ENCODE results near the gene SLC9A7. TPM values are rescaled to one million over a fixed set of nuclear protein-coding genes. Genes with fewer than 3 reads are reported as not detected.

SLC9A7 gene
- total RNA-seq, 1 donor from 2014 or later = 4.4 TPM

GRCh38 chrX:46630141-46630540 is 128.8 kb downstream of the SLC9A7 start:
- no peak for ATAC-seq (ENCODE audit: poor library complexity)
- DNase-seq = no peak
- intact Hi-C loops (cut with DNase I) = no loop called here

DNA sequence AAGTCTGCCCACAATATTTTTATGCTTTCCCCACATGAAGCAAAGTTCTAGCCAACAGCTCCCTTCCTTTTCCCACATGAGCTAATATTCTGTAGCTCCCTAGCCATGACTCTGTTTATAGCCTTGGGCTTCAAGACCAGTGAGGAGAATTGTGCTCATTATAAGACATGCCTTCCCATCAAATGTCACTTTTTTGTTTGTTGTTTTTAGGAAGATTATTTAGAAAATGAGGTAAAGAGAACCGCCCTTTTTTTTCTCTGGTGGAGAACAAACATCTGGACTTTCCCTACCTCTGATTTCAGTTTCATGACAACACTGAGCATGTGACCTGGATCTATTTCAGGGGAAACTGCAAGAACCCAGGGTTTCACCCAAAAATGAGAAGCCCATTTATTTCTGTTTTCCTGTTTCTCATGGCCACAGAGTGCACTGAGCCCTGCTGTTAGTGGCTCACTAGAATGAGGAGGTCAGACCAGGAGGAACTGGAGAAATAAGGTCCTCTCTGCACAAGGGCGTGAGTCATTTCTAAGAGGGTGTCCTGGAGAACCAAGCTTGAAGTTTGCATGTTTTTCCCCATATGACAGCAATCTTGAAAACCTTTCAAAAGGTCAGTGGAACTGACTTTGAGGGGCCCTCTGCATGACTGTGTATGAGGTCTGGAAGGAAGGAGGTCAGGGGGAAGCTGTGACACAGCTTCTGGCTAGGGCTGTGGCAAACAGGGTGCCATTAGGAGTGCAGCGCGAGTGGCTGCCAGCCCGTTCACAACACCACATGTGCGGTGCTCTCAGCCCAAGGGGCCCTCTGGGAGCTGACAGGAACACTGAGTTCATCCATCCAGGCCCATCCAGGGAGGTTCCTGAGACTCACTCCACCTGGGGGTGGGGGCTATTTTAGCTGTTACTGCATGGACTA is 130.2 kb downstream of the SLC9A7 start:
- peak; percentile 77 for ATAC-seq (ENCODE audit: poor library complexity)
- peak; percentile 74 for DNase-seq
- intact Hi-C loops (cut with DNase I) = no loop called here

GRCh38 chrX:46627711-46628419 is 131.1 kb downstream of the SLC9A7 start:
- ATAC-seq (ENCODE audit: poor library complexity) (peak; percentile 48), DNase-seq (peak; percentile 48)
- intact Hi-C loops (cut with DNase I) = no loop called here

GRCh38 chrX:46627062-46627461 is 131.9 kb downstream of the SLC9A7 start:
- DNase-seq (no peak), ATAC-seq (ENCODE audit: poor library complexity) (no peak)
- intact Hi-C loops (cut with DNase I) = no loop called here

GRCh38 chrX:46626566-46626965 is 132.4 kb downstream of the SLC9A7 start:
- intact Hi-C loops (cut with DNase I) = no loop called here
- DNase-seq = no peak
- ATAC-seq (ENCODE audit: poor library complexity) = no peak

DNA sequence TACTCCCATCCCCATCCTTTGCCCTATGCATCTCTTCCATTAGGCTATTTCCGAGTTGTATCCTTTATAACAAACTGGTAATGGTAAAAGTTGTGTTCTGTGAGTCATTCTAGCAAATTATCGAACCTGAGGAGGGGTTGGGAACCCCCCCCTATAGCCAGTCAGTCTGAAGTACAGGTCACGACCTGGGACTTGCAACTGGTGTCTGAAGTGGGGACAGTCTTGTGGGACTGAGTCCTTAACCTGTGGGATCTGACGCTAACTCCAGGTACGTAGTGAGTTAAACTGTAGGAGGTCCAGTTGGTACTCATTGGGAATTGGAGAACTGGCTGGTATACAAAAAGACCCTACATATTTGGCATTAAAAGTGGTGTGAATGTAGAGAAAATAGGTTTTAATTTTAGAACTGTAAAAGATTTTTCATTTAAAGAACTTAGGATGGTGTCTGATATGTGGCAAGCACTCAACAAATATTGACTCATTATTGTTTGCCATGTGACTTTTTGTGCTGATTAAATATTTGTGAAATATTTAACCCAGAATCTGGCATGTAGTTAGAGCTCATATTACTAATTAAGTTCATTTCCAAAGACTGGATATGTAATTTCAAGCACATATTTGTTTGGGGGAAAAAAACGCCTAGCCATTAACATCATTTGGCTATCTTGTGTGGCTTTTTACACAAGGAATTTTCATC is 134.7 kb downstream of the SLC9A7 start:
- intact Hi-C loops (cut with DNase I) = no loop called here
- ATAC-seq (ENCODE audit: poor library complexity) (no peak), DNase-seq (no peak)

DNA sequence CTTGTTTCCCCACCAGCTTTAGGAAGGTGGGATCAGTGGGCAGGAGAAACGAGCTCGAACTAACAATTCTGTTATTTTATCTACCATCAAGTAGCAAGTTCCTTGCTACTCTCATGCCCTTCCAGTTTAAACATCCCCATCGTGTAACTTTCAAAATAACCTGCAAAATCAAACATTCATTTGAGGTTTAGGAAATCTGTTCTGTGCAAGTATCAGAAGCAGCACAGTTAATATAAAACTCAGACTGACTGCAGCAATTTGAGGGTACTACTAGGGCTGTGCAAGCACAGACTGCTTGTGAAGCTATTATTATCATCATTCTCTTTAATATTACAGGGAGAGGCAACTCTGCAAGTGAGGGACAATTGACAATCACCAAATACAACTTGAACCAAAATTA is 137.3 kb downstream of the SLC9A7 start:
- ATAC-seq (ENCODE audit: poor library complexity) (no peak), DNase-seq (no peak)
- intact Hi-C loops (cut with DNase I) = no loop called here

GRCh38 chrX:46620505-46620904 is 138.4 kb downstream of the SLC9A7 start:
- ATAC-seq (ENCODE audit: poor library complexity) = no peak
- DNase-seq = no peak
- intact Hi-C loops (cut with DNase I) = no loop called here

DNA sequence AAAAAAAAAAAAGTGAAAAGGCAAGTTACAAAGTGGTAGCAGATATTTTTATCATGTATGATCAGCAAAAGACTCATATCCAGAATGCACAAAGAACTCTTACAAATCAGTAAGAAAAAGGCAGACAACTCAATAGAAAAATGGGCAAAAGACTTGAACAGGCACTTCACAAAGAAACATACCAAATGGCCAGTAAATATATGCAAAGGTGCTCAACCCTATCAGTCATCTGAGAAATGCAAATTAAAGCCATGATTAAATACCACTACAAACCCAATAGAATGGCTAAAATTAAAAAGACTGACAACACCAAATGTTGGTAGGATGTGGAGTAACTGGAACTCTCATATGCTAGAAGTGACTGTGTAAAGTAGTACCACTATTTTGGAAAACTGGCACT is 140.0 kb downstream of the SLC9A7 start:
- ATAC-seq (ENCODE audit: poor library complexity) (no peak), DNase-seq (no peak)
- intact Hi-C loops (cut with DNase I) = no loop called here

DNA sequence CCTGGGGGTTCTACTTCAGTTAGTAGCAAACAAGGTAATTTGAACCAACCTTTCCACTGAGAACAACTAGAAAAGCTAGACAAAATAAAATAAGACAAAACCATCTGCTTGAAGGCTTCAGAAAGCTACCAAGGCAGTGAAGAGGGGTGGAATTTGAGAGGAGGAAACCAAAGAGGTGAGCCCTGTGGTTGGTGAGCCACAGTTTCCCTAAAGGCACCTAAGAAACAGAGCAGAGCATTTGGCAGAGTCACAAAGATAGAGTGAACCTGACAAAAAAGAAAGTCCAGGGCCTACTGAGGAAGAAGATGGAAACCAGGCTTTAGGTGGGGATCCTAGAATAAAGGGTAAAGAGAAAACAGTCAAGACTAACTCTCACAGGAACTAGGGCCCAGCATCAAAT is 141.0 kb downstream of the SLC9A7 start:
- ATAC-seq (ENCODE audit: poor library complexity) = no peak
- intact Hi-C loops (cut with DNase I) = no loop called here
- no peak for DNase-seq

GRCh38 chrX:46611658-46612362 is 147.1 kb downstream of the SLC9A7 start:
- ATAC-seq (ENCODE audit: poor library complexity) = no peak
- intact Hi-C loops (cut with DNase I) = no loop called here
- DNase-seq = no peak

DNA sequence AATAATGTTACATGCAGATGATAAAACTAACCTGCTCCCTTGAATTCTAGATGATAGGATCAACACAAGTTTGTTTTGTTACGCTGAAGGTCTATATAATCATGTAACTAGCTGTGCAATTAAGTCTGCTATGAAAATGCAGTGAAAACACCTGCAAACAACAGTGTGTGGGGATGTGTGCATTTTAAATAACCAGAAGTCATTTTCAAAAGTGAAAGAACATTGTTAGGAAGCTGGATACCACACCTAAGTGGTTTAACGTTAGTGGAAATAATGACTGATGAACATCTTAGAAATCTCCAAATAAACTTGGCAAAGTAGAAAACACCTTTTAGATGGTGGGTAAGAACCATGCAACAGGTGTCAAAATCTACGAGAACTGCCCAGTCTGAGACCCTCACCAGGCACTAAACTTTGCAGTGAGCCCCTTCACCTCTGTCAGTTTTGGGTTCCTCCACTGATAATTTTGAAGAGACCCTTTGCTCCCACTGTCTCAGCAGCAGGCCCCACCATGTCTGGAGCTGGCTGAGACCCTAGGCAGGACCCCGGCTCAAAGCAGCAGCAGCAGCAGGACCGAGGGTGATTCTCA is 148.8 kb downstream of the SLC9A7 start:
- ATAC-seq (ENCODE audit: poor library complexity) = no peak
- intact Hi-C loops (cut with DNase I) = no loop called here
- DNase-seq = no peak

- intact Hi-C loops (cut with DNase I) = no loop called here
These were observed 151.0 kb downstream of the SLC9A7 start for GRCh38 chrX:46607916-46608315.

GRCh38 chrX:46602468-46603102 is 156.3 kb downstream of the SLC9A7 start:
- intact Hi-C loops (cut with DNase I) = no loop called here
- ATAC-seq (ENCODE audit: poor library complexity) = no peak
- no peak for DNase-seq

More at GRCh38 chrX:46607916-46608315, 151.0 kb downstream of the SLC9A7 start:
- no peak for DNase-seq
- no peak for ATAC-seq (ENCODE audit: poor library complexity)

DNA sequence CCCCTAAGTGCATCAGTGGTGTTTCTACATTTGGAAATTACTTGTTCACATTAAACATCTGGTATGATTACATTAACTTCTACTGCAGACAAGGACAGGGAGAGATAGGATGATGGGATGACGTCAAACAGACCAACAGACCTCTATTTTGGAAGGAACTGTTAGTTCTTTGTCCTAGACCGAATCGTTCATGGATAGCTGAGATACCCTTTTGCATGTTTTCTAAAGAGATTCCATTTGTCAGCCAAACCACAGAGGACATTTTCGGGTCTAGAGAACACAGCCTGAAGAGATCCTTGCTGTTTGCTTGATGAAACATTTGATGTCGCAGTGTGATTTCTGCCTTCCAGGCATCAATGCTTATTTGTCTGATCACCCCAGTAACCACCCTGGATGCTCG is 157.6 kb downstream of the SLC9A7 start:
- ATAC-seq (ENCODE audit: poor library complexity) (peak; percentile 79), DNase-seq (no peak)
- intact Hi-C loops (cut with DNase I) = no loop called here

GRCh38 chrX:46599051-46599560 is 159.8 kb downstream of the SLC9A7 start:
- ATAC-seq (ENCODE audit: poor library complexity) = peak; percentile 53
- DNase-seq = no peak
- intact Hi-C loops (cut with DNase I) = no loop called here

DNA sequence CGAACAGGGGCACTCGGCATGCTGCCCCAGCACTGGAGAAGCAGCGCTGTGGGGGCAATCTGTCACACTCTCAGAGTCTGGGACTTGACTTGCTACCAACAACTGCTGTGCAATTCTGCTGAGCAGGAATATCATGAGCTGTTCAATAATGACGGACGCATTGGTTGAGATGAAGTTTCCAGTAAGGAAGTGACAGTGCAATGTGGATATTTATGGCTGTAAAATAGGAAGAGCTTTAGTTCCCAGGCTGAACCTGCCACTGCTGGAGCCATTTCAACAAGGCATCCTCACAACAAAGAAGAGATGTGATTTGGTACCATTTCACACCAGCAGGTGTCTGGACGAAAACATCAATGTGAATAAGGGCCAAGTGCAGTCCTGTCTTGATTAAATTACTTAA is 161.1 kb downstream of the SLC9A7 start:
- intact Hi-C loops (cut with DNase I) = no loop called here

DNA sequence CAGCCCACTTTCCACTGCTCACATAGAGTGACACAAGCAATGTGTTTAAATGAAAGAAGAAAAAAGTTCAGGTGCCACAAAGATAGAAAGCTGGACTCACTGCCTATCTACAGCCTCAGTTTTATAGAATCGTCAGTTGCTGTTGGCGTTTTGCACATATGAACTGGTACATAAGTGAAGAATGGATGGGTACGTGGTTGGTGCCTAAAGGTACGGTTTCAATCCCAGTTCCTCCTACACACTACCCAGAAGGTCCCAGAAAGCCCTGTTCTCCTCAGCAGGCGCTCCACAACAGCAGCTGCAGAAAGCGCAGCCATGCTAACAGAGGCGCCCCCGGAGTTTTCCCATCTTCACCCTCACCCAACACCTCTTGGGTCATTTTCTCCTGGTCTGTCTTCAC is 161.7 kb downstream of the SLC9A7 start:
- intact Hi-C loops (cut with DNase I) = no loop called here
- no peak for ATAC-seq (ENCODE audit: poor library complexity)
- no peak for DNase-seq

More for the DNA sequence above, 161.1 kb downstream of the SLC9A7 start:
- ATAC-seq (ENCODE audit: poor library complexity) (no peak), DNase-seq (no peak)

Data from Right ventricle myocardium superior (tissue), 1 donor.